WTC11 (cell line): ENCODE measurements around the gene CMPK2. TPM values are rescaled to one million over a fixed set of nuclear protein-coding genes. Genes with fewer than 3 reads are reported as not detected.

Source experiments
- ATAC-seq: fragments of 200-7000 bp; cut with Tn5 transposase; 2 replicates; pipeline ENCODE4 v1.10.0; 2021; ENCODE audit warnings: mild to moderate bottlenecking, moderate library complexity
- CTCF ChIA-PET: fragments of 300-600 bp; sonication (Branson Sonifier 250); formaldehyde crosslinking; loops from one replicate; lab custom pipeline; 2021; ENCODE audit warnings: antibody characterized with exemption; lab: Charles Lee
- POLR2A ChIA-PET: fragments of 350-600 bp; sonication (Branson Sonifier 250); formaldehyde crosslinking; loops from one replicate; lab custom pipeline; 2021; ENCODE audit warnings: antibody characterized with exemption; lab: Charles Lee
- DNase-seq: peaks from one replicate; pipeline ENCODE4 v3.0.0; 2021; ENCODE audit warnings: low spot score
- H3K27ac Mint-ChIP-seq: 2 replicates; pipeline ENCODE4 v1.8.0; 2021; ENCODE audit warnings: mixed read lengths
- H3K27me3 Mint-ChIP-seq: 2 replicates; pipeline ENCODE4 v1.8.0; 2021; ENCODE audit warnings: low read depth, mild to moderate bottlenecking, moderate library complexity, mixed read lengths
- H3K36me3 Mint-ChIP-seq: 2 replicates; pipeline ENCODE4 v1.8.0; 2021; ENCODE audit warnings: mixed read lengths
- H3K4me1 Mint-ChIP-seq: 2 replicates; pipeline ENCODE4 v1.8.0; 2022; ENCODE audit warnings: mixed read lengths
- H3K4me3 Mint-ChIP-seq: 2 replicates; pipeline ENCODE4 v1.8.0; 2021; ENCODE audit warnings: mild to moderate bottlenecking, moderate library complexity, mixed read lengths
- H3K9me3 Mint-ChIP-seq: 2 replicates; pipeline ENCODE4 v1.8.0; 2021; ENCODE audit warnings: mixed read lengths
- CBFB ChIP-seq: sonication (generic); formaldehyde crosslinking; IDR thresholded peaks from 2 replicates; pipeline ENCODE4 v1.8.1; 2022; ENCODE audit warnings: mild to moderate bottlenecking, low read depth, missing genetic modification reagents
- CREM ChIP-seq: sonication (generic); formaldehyde crosslinking; IDR thresholded peaks from 2 replicates; pipeline ENCODE4 v1.8.1; 2022; ENCODE audit warnings: mild to moderate bottlenecking, missing genetic modification reagents, moderate library complexity
- ESRRA ChIP-seq: sonication (generic); formaldehyde crosslinking; IDR thresholded peaks from 2 replicates; pipeline ENCODE4 v1.8.1; 2022; ENCODE audit warnings: mild to moderate bottlenecking, missing genetic modification reagents, borderline replicate concordance
- FOXP1 ChIP-seq: sonication (generic); formaldehyde crosslinking; IDR thresholded peaks from 2 replicates; pipeline ENCODE4 v1.8.0; 2022; ENCODE audit warnings: missing genetic modification reagents, mild to moderate bottlenecking, moderate library complexity, borderline replicate concordance
- HMGA2 ChIP-seq: fragments of 250-450 bp; sonication (Bioruptor Pico); IDR thresholded peaks from 2 replicates; pipeline ENCODE4 v1.4.0; 2021; ENCODE audit warnings: mild to moderate bottlenecking, moderate library complexity
- KAT7 ChIP-seq: sonication (generic); formaldehyde crosslinking; IDR thresholded peaks from 2 replicates; pipeline ENCODE4 v1.8.1; 2023; ENCODE audit warnings: missing genetic modification reagents, mild to moderate bottlenecking, borderline replicate concordance
- MLX ChIP-seq: sonication (generic); formaldehyde crosslinking; IDR thresholded peaks from 2 replicates; pipeline ENCODE4 v1.8.1; 2023; ENCODE audit warnings: mild to moderate bottlenecking, missing genetic modification reagents, moderate library complexity
- TP53 ChIP-seq: sonication (generic); formaldehyde crosslinking; IDR thresholded peaks from 2 replicates; pipeline ENCODE4 v1.8.1; 2023; ENCODE audit warnings: mild to moderate bottlenecking, missing genetic modification reagents
- ZNF121 ChIP-seq: sonication (generic); formaldehyde crosslinking; IDR thresholded peaks from 2 replicates; pipeline ENCODE4 v1.8.0; 2023; ENCODE audit warnings: missing genetic modification reagents
- ZNF232 ChIP-seq: sonication (generic); formaldehyde crosslinking; IDR thresholded peaks from 2 replicates; pipeline ENCODE4 v1.8.0; 2022; ENCODE audit warnings: mild to moderate bottlenecking, missing genetic modification reagents
- ZNF416 ChIP-seq: fragments of 250-450 bp; sonication (Bioruptor Pico); IDR thresholded peaks from 2 replicates; pipeline ENCODE4 v1.9.0; 2021; ENCODE audit warnings: mild to moderate bottlenecking, inconsistent platforms
- total RNA-seq: library from RNA; stranded (reverse); gene quantifications from 3 replicates; pipeline ENCODE4 v1.2.3, GENCODE V29; 2021
- TF ChIP-seq, protein P1 (sequence below): sonication (generic); formaldehyde crosslinking; IDR thresholded peaks from 2 replicates; pipeline ENCODE4 v1.8.1; 2022; ENCODE audit warnings: low read depth, mild to moderate bottlenecking, moderate library complexity, missing genetic modification reagents, borderline replicate concordance
- TF ChIP-seq, protein P2 (sequence below): sonication (generic); formaldehyde crosslinking; IDR thresholded peaks from 2 replicates; pipeline ENCODE4 v1.8.1; 2022; ENCODE audit warnings: mild to moderate bottlenecking, moderate library complexity, missing genetic modification reagents
- TF ChIP-seq, protein P3 (sequence below): fragments of 250-450 bp; sonication (Bioruptor Pico); IDR thresholded peaks from 2 replicates; pipeline ENCODE4 v1.9.0; 2021; ENCODE audit warnings: mild to moderate bottlenecking, borderline replicate concordance
- TF ChIP-seq, protein P4 (sequence below): sonication (generic); formaldehyde crosslinking; IDR thresholded peaks from 2 replicates; pipeline ENCODE4 v1.8.0; 2022; ENCODE audit warnings: mild to moderate bottlenecking, missing genetic modification reagents

CMPK2 gene
- total RNA-seq, 1 experiment from 2014 or later: 0.13 TPM

DNA sequence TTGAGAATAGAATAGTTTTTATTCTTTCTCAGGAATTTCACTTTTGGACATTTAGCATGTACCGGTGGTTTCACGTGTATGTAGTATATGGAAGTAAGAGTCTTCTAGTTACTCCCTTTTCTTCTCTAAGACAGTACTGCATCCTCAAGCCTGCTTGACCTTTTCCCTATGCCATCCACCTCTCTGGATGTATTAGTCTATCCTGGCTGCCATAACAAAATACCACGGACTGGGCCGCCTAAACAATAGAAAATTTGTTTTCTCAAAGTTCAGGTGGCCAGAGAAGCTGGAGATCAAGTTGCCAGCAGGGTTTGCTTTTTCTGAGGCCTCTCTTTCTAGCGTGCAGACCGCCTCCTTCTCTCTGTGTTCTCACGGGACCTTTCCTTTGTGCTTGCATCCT is 1.3 kb upstream of the CMPK2 start:
- POLR2A ChIA-PET: no interaction called here
- H3K27me3 Mint-ChIP-seq: peaks cover 68% of the 10 kb centered on the region
- no peak for ATAC-seq
- TF ChIP-seq CREM (CRISPR knock-in tag): no peak
- TF ChIP-seq KAT7 (CRISPR knock-in tag): no peak
- TF ChIP-seq TP53 (CRISPR knock-in tag): no peak
- TF ChIP-seq ZNF232: no peak
- no peak for TF ChIP-seq CBFB (CRISPR knock-in tag)
- no peak overlapping the region for H3K27ac Mint-ChIP-seq
- H3K9me3 Mint-ChIP-seq: peaks cover 68% of the 10 kb centered on the region
- CTCF ChIA-PET: no interaction called here
- peaks cover 31% of the 10 kb centered on the region for H3K36me3 Mint-ChIP-seq
- peaks cover 4% of the 10 kb centered on the region; the same call in 1 of the 2 replicates for H3K4me1 Mint-ChIP-seq
- no peak for DNase-seq
- no peak overlapping the region for H3K4me3 Mint-ChIP-seq

DNA sequence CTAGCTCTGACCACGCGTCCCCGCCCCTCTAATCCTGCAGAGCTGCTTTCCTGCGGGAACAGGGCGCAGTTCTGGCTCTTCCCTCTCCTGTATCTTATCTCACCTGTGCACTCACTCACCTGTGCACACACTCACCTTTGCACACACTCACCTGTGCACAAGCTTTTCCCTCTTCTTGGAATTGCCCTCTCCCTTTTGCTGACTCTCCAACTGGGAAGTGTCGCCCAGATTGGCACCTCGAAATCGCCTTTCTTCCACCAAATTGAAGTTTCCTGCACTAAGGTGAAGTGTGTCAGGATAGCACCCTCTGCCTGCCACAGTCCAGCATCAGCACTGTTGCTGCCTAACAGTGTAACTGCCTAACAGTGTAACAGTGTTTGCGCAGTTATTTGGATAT is 566 bp upstream of the CMPK2 start:
- TF ChIP-seq HMGA2 (CRISPR knock-in tag): no peak
- H3K4me3 Mint-ChIP-seq: peak overlapping the region; percentile 73
- H3K36me3 Mint-ChIP-seq: peaks cover 36% of the 10 kb centered on the region
- peak; percentile 10 for DNase-seq
- peaks cover 68% of the 10 kb centered on the region for H3K9me3 Mint-ChIP-seq
- H3K27ac Mint-ChIP-seq: no peak overlapping the region
- peaks cover 67% of the 10 kb centered on the region for H3K27me3 Mint-ChIP-seq
- peaks cover 4% of the 10 kb centered on the region; the same call in 1 of the 2 replicates for H3K4me1 Mint-ChIP-seq
- CTCF ChIA-PET: interaction anchor here (1.2 kb wide), 1 partner anchor 52 kb away, joined by 3 read pairs; no protein-coding TSS in a partner anchor
- POLR2A ChIA-PET: no interaction called here
- peak; percentile 56 for ATAC-seq

- DNase-seq (peak; percentile 8), ATAC-seq (no peak)
- H3K9me3 Mint-ChIP-seq: peaks cover 74% of the 10 kb centered on the region
- H3K4me3 Mint-ChIP-seq: no peak overlapping the region
- peaks cover 67% of the 10 kb centered on the region for H3K27me3 Mint-ChIP-seq
- POLR2A ChIA-PET: no interaction called here
- CTCF ChIA-PET: interaction anchor here (0.6 to 1.2 kb wide), 2 partner anchors 33 to 53 kb away, joined by 3 read pairs; no protein-coding TSS in a partner anchor
- TF ChIP-seq ESRRA (no peak), MLX (CRISPR knock-in tag) (no peak), TP53 (CRISPR knock-in tag) (no peak), ZNF416 (no peak), FOXP1 (no peak), ZNF121 (no peak)
- TF ChIP-seq, protein P1, sequence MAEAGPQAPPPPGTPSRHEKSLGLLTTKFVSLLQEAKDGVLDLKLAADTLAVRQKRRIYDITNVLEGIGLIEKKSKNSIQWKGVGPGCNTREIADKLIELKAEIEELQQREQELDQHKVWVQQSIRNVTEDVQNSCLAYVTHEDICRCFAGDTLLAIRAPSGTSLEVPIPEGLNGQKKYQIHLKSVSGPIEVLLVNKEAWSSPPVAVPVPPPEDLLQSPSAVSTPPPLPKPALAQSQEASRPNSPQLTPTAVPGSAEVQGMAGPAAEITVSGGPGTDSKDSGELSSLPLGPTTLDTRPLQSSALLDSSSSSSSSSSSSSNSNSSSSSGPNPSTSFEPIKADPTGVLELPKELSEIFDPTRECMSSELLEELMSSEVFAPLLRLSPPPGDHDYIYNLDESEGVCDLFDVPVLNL (CRISPR knock-in tag): no peak
- TF ChIP-seq, protein P2, sequence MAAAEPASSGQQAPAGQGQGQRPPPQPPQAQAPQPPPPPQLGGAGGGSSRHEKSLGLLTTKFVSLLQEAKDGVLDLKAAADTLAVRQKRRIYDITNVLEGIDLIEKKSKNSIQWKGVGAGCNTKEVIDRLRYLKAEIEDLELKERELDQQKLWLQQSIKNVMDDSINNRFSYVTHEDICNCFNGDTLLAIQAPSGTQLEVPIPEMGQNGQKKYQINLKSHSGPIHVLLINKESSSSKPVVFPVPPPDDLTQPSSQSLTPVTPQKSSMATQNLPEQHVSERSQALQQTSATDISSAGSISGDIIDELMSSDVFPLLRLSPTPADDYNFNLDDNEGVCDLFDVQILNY: no peak
- TF ChIP-seq, protein P3, sequence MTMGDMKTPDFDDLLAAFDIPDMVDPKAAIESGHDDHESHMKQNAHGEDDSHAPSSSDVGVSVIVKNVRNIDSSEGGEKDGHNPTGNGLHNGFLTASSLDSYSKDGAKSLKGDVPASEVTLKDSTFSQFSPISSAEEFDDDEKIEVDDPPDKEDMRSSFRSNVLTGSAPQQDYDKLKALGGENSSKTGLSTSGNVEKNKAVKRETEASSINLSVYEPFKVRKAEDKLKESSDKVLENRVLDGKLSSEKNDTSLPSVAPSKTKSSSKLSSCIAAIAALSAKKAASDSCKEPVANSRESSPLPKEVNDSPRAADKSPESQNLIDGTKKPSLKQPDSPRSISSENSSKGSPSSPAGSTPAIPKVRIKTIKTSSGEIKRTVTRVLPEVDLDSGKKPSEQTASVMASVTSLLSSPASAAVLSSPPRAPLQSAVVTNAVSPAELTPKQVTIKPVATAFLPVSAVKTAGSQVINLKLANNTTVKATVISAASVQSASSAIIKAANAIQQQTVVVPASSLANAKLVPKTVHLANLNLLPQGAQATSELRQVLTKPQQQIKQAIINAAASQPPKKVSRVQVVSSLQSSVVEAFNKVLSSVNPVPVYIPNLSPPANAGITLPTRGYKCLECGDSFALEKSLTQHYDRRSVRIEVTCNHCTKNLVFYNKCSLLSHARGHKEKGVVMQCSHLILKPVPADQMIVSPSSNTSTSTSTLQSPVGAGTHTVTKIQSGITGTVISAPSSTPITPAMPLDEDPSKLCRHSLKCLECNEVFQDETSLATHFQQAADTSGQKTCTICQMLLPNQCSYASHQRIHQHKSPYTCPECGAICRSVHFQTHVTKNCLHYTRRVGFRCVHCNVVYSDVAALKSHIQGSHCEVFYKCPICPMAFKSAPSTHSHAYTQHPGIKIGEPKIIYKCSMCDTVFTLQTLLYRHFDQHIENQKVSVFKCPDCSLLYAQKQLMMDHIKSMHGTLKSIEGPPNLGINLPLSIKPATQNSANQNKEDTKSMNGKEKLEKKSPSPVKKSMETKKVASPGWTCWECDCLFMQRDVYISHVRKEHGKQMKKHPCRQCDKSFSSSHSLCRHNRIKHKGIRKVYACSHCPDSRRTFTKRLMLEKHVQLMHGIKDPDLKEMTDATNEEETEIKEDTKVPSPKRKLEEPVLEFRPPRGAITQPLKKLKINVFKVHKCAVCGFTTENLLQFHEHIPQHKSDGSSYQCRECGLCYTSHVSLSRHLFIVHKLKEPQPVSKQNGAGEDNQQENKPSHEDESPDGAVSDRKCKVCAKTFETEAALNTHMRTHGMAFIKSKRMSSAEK (CRISPR knock-in tag): no peak
- TF ChIP-seq, protein P4, sequence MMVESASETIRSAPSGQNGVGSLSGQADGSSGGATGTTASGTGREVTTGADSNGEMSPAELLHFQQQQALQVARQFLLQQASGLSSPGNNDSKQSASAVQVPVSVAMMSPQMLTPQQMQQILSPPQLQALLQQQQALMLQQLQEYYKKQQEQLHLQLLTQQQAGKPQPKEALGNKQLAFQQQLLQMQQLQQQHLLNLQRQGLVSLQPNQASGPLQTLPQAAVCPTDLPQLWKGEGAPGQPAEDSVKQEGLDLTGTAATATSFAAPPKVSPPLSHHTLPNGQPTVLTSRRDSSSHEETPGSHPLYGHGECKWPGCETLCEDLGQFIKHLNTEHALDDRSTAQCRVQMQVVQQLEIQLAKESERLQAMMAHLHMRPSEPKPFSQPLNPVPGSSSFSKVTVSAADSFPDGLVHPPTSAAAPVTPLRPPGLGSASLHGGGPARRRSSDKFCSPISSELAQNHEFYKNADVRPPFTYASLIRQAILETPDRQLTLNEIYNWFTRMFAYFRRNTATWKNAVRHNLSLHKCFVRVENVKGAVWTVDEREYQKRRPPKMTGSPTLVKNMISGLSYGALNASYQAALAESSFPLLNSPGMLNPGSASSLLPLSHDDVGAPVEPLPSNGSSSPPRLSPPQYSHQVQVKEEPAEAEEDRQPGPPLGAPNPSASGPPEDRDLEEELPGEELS (CRISPR knock-in tag): no peak
- H3K36me3 Mint-ChIP-seq: peaks cover 42% of the 10 kb centered on the region
- H3K4me1 Mint-ChIP-seq: peaks cover 4% of the 10 kb centered on the region; the same call in 1 of the 2 replicates
- no peak overlapping the region for H3K27ac Mint-ChIP-seq
Measured at GRCh38 chr2:6864923-6865345, 773 bp downstream of the CMPK2 start.
